Right hindlimb (tissue), 1 donor: ENCODE data around the gene OTUD7B.
"Not testable (repeated sequence)": the region's sequence is repeated elsewhere in the genome, so short reads cannot be mapped to it uniquely, and the experiment has no call there.

ENCODE experiments used
- DNase-seq: peaks from one replicate; pipeline ENCODE4 v3.0.0-alpha.2; 2018

OTUD7B gene

GRCh38 chr1:149942885-149943284 is 67.6 kb downstream of the OTUD7B start:
- no peak for DNase-seq

DNA sequence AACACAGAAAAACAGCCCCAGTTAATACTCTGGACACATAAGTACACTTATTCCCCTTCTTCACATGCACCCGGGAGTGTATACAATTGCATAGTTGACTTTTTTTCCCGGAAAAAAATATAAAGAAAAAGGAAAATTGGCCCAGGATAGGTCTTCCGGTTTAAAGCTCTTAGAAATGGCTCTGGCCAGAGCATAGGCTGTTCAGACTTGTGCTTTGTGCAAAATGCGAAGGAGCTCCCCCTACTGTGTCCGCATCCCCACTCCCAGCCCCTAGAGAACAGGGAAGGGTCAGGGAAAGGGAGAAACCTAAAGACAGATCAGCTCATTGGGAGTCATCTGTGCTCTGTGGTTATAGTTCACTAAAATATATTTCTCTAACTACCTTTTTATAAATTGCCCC is 68.3 kb downstream of the OTUD7B start:
- DNase-seq, result peak; percentile 58

DNA sequence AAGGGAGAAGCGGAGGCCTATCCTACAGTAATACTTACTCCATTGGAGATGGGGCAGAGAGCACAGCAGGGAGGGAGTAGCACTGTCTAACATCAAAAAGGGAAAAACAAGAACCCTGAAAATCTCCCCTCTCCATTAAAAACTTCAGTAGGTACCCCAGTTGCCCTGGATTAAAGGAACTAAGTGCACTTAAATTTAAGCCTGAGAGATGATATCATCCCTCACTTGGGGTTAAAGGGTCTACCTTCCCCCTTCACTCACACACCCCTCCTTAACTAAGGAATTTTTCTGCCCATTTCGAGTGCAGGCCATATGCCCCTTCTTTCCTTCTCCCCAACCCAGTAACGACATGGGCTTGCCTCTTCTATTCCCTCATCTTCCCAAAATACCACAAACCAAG is 70.1 kb downstream of the OTUD7B start:
- DNase-seq, result no peak

DNA sequence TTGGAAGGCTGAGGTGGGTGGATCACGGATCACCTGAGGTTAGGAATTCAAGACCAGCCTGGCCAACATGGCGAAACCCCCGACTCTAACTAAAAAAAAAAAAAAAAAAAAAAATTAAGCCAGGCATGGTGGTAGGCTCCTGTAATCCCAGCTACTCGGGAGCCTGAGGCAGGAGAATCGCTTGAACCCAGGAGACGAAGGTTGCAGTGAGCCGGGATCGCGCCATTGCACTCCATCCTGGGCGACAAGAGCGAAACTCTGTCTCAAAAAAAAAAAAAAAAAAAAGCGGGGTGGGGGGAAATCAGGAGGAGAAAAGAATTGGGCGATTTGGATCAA is 71.9 kb downstream of the OTUD7B start:
- DNase-seq, result not testable (repeated sequence)

DNA sequence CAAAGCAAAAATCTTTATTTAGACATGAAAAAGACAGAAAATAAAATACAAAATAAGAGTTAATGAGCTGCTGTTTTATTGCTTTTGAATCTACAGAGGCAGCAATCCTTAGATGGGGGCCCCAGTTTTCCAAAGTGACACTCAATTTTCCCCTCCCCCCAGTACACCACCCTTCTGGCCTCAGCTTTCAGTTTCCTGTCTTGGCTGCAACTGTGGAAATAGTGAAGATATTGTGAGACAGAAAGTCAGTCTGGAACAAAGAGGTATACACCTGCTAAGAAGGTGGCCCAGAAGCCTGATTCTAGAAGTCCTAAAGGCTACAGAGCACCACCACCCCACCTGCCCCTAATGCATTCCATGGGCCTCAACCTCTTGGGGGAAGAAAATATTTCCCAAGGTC is 72.8 kb downstream of the OTUD7B start:
- DNase-seq, result peak; percentile 61

DNA sequence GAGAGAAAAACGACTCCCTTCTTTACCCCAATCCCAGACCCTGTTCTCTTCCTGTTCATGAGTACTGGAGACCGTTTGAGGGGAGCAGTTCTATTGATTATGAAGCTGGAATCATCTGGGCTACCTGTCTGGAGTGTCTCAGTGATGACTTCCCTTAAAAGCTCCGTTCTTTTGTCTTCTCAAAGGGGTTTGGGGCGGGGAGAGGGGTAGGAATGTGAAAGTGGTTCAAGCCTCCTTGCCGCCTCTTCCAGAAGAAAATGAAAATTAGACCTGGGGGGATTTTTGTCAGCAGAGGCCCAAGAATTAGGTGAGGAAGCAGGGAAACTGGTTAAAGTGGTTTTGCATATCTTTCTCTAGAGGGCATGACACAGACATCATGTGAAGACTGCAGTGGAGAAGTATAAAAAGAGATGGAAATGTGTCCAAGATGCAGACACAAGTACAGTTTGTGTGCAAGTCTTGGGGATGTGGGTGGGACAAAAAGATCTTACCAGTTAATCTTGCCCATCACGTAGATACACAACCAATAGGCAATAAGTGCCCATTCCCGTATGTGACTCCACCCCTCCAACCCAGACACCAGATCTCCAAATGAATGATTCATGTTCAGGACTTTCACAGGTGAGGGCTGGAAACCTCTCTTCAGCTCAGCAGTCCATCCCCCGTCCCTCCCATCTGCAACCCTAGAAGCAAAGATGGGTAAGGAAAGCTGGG is 73.4 kb downstream of the OTUD7B start:
- DNase-seq, result peak; percentile 58

DNA sequence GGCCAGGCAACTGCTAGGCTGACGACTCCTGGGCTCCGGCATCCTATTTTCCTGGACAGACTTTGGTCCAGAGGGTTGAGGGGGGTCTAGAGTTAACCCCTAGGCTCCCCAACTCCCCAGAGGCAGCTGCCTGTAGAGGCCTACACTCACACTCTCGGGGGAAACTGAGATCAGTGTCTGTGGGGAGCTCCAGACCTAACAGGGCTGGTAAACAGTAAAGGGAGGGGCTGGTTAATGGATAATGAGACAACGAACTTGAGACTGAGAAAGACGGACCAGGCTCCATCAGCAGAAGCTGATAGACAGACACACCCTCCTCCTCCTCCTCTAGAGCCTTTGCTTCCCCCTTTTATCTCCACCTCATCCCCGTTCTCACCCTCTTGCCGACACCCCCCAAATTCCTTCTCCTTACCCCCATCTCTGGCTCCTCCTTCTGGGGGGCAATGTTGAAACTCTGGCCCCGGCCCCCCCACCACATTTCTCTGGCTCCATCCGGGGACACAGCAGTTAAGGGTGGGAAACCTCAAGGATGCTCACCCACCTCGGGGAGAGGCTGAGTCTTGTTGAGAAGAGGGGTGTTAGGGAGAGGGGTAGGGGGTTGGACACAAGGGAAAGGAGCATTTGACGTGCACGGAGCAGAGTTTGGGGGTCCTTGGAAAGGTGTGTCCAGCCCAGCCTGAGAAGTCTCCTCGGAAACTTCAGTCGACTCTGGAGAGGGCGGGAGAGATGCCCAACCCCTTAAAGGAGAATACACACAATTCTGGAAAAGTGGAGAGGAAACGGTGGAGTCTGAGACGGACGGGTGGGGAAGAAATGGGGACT is 74.1 kb downstream of the OTUD7B start, which contains the start of gene MTMR11:
TSS of gene MTMR11 (minus strand) at position 710 of the 822 bp plus-strand sequence. CDS start at position 478, 232 bp downstream.
- peak; percentile 67 for DNase-seq

DNA sequence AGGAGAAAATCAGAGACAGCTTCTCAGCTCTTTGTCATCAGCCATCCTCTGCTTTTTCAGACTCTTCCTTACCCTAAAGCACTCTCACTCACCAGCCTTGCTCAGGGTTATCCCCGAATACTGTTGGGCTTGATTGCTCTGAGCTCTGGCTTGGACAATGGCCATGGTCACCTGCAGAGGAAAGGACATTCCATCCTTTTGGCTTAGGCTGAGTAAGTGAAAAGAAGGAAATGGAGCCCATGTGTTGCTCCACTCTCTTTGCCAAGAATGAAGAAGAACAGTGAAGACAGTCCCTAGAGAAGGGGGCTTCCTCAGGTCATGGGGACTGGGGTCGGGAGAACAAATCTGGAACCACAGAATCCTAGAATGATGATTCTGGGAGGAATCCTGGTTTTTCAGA is 76.2 kb downstream of the OTUD7B start:
- peak; percentile 32 for DNase-seq

DNA sequence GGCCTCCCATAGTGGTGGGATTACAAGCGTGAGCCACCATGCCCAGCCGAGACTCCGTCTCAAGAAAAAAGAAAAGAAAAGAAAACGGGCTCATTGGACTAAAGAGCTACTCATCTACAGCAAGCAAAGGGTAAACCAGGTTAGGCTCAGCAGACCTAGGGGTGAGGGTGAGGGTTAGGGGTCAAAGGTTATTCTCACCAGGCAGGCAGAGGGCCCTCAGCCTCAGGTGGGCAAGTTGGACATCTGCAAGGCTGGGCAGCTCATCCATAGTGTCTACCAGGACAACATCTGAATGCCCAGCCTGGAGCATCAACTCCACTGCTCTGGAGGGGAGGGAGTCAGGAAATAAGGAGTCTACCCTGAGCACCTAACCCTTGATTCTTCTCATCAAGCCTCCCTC is 77.3 kb downstream of the OTUD7B start:
- DNase-seq, result no peak

- no peak for DNase-seq
These were observed 78.1 kb downstream of the OTUD7B start for GRCh38 chr1:149932474-149932873.

DNA sequence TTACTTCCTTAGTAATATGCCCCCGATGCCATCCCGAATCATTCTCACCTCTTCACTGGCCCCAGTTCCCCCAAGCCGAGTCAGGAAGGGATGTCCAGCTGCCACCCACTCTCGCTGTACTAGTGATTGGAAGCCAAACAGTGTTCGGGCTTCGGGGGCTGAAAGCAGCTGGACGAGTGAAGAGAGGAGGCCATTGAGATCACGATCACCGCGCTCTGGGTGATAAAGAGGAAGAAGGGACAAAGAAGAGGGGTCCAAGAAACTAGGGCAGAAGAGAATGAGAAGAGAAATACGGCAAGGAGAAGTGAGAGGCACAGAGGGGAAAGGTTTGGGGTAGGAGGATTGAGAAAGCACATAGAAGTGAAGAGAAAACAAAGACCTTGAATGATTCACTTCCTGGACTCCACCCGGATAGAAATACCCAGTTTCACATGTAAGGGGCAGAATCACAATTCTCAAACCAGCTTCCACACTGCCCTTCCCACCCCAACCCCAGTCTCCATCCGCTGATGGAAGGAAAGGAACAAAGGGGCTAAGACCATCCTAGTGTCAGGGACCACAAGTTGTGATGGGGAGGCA is 79.2 kb downstream of the OTUD7B start:
- no peak for DNase-seq

DNA sequence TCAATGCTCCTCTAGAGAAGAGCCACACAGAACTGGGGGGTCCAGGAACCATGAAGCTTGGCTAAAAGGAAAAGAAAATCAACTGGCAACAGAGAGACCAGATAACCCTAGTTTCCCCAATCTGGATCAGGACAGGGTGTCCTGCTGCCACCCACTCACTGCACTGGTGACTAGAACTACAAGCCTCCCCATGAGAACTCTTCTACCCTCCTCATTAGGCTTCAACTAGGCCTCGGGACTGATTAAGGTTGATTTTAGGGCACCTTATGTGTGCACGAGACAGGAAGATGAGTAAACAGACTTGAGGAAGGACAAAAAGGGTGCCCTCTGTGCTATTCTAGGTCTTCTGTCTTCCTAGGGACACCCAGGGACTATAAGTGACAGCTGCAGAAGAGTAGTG is 80.7 kb downstream of the OTUD7B start:
- no peak for DNase-seq

DNA sequence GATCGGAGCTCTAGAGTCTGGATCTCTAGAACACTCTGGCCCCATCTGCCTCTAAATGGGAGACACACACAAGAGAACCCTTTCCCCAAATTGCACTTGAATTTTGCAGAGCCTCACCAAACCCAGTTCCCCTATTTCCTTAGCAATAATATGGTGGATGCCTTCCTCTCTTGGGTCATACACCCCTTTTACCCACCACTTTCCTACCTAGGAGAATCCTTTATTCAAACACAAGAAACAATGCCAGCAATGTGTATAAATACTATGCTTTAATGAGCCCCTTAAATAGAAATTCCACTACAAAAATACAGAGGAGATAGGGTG is 82.2 kb downstream of the OTUD7B start:
- DNase-seq, result no peak

DNA sequence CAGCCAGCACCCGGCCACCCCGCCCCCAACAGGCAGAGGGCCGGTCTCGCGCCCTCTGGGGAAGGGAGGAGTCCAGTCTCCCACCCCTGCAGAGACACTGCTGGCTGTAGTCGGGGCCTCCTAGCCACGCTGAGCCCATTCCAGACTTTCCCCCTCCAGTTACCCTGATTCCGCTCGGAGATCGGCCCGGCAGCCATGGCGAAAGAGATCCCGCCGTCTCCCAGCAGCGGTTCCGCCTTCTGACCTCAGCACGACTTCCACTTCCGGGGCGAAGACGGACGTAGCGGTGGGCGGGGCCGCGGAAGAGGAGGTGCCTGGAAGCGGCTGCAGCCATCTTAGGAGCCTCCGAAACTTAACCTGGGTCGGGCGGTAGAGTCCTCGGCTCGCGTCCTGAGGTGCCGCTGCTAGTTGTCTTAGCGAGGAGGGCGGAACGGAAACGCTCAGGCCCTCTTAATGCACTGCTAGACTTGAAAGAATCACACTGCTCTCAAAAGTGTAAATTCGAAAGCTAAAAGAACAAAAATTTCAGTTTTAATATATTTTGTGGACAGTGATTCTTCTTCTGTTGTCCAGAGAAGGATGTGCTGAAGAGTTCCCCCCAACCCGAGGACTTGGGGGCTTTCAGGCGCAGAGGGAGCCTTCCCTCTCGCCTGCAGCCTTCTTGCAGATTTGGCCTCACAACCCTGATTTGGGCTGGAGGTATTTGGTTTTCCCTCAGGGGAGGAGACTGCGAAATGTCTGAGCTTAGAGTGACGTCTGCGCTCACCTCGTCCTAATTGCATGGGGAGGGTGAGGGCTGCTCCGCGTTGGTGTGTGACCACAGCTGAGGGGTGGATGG is 82.7 kb downstream of the OTUD7B start, which contains the start of gene SF3B4:
TSS of gene SF3B4 (minus strand) at position 241 of the 838 bp plus-strand sequence. CDS start at position 197, 44 bp downstream.
- DNase-seq, result peak; percentile 98

GRCh38 chr1:149927056-149927562 is 83.4 kb downstream of the OTUD7B start:
- no peak for DNase-seq

GRCh38 chr1:149926296-149926695 is 84.2 kb downstream of the OTUD7B start:
- no peak for DNase-seq

- no peak for DNase-seq
These were observed 84.8 kb downstream of the OTUD7B start for GRCh38 chr1:149925751-149926150.

DNA sequence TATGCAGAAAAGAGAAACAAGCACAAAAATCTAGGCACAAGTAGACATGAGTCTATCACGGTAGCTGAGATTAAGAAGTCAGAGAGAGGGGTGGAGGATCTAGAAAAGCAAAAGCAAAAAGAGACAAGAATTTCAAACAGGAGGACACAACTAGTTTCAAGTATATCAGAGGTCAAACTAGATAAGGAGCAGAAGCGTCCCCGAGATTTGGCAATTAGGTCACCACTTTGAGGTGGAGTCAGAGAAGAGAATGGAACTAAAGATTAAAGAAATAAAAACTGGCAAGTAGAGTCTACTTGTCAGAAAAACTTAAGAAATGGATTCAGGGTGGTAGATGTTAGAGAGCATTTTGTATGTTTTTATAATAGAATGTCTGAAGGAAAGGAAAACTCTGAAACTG is 85.2 kb downstream of the OTUD7B start:
- DNase-seq, result no peak

DNA sequence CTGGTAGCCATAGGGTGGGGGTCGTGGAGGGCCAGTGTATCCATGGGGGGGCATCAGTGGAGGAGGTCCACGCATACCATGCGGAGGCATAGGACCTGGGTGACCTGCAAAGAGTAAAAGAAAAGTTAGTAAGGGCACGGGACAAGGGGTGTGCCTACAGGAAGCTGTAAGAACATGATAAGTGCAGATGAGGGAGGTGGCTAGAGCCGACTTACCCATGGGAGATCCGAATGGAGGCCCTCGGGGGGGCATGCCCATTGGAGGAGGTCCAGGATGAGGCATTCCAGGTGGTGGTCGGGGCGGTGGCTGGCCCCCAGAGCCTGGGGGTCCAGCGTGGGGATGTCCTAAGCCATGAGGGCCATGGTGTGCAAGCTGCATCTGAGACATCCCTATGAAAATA is 86.9 kb downstream of the OTUD7B start:
- no peak for DNase-seq

- peak; percentile 80 for DNase-seq
These were observed 92.9 kb downstream of the OTUD7B start, which contains the start of gene SV2A for GRCh38 chr1:149917571-149918144. Gene SV2A (minus strand): TSS chr1:149917844. CDS start chr1:149913840, 4,004 bp downstream.

DNA sequence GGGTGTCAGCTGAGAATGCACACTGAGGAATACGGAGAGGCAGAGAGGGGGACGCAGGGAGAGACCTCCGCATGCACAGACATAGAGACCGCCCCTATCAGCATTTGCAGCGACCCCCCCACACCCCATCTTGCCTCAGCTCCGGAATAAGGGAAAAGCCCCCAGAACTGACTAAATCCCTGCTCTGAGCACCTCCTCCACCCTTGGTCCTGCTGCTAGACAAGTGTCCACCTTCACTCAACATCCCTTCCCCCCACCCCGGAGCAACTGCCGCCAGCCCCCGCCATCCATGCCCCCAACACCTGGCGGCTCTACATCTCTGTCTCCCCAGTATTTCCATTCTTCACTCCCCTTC is 93.7 kb downstream of the OTUD7B start:
- no peak for DNase-seq

DNA sequence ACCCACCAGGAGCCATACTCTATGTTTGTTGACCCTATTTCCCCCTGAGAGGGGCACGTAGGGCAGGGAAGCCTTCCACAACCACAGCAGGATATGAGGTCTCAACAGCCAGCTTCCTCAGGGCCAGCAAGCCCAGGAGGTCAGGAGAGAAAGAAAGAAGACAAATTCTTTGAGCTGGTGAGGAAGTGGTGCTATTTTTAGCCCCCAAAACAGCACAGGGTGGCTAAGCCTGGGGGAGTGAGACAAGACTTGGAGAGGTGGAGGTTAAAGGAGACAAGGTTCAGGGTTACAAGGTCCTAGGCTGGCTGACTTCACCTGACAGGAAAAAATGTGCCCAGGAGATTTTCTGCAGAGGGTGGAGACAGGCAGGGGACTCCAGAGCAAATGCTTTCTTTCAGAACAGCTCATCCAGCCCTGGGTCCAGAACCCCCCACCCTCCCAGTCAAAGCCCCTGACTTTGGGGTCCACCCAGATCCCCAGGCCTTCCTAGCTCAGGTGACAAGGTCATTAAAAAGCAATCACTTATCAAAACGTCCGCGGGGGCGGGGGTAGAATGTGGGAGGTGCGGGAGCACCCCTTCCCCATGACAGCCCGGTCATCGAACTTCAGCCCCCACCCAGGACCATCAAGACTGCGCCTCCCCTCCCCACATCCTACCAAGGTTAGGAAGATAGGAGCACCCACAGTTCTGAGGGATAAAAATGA is 94.2 kb downstream of the OTUD7B start:
- no peak for DNase-seq
